Hepatocyte (in vitro differentiated cells): ENCODE measurements around the gene TAOK3. TPM values are rescaled to one million over a fixed set of nuclear protein-coding genes. Genes with fewer than 3 reads are reported as not detected.

ENCODE experiments used
- DNase-seq: peaks from one replicate; pipeline ENCODE4 v3.0.0-alpha.2; 2016; ENCODE audit warnings: low spot score
- H2AFZ ChIP-seq: fragments of 200-600 bp; sonication (generic); 2 replicates; pipeline ENCODE4 v1.6.0; 2016; ENCODE audit warnings: antibody characterized with exemption, mild to moderate bottlenecking
- H3K27ac ChIP-seq: fragments of 200-600 bp; sonication (generic); 2 replicates; pipeline ENCODE4 v1.5.1; 2016; ENCODE audit warnings: mild to moderate bottlenecking
- H3K27me3 ChIP-seq: fragments of 200-600 bp; sonication (generic); 2 replicates; pipeline ENCODE4 v1.6.1; 2016
- H3K36me3 ChIP-seq: fragments of 200-600 bp; sonication (generic); replicated peaks from 2 replicates; pipeline ENCODE4 v1.5.1; 2016; ENCODE audit warnings: low read depth; ENCODE audit not compliant: insufficient read depth
- H3K4me1 ChIP-seq: fragments of 200-600 bp; sonication (generic); 2 replicates; pipeline ENCODE4 v1.5.1; 2016; ENCODE audit warnings: mild to moderate bottlenecking, moderate library complexity; ENCODE audit not compliant: insufficient read depth
- H3K4me2 ChIP-seq: fragments of 200-600 bp; sonication (generic); 2 replicates; pipeline ENCODE4 v1.6.0; 2016
- H3K4me3 ChIP-seq: fragments of 200-600 bp; sonication (generic); 2 replicates; pipeline ENCODE4 v1.5.1; 2016; ENCODE audit warnings: mild to moderate bottlenecking
- H3K79me2 ChIP-seq: fragments of 200-600 bp; sonication (generic); 2 replicates; pipeline ENCODE4 v1.6.0; 2017; ENCODE audit warnings: mild to moderate bottlenecking
- H3K9me2 ChIP-seq: fragments of 200-600 bp; sonication (generic); replicated peaks from 2 replicates; pipeline ENCODE4 v1.6.0; 2017; ENCODE audit warnings: mild to moderate bottlenecking; ENCODE audit not compliant: insufficient read depth
- H3K9me3 ChIP-seq: fragments of 200-600 bp; sonication (generic); 2 replicates; pipeline ENCODE4 v1.5.1; 2016; ENCODE audit warnings: low read depth, mild to moderate bottlenecking
- H4K20me1 ChIP-seq: fragments of 200-600 bp; sonication (generic); 2 replicates; pipeline ENCODE4 v1.6.0; 2016; ENCODE audit warnings: mild to moderate bottlenecking; ENCODE audit not compliant: insufficient read depth, poor library complexity, severe bottlenecking
- CTCF ChIP-seq: fragments of 200-600 bp; sonication (generic); IDR thresholded peaks from 2 replicates; pipeline ENCODE4 v1.5.1; 2016; ENCODE audit warnings: antibody characterized with exemption, mild to moderate bottlenecking; ENCODE audit not compliant: poor library complexity
- EZH2 ChIP-seq: fragments of 200-600 bp; sonication (generic); IDR thresholded peaks from 2 replicates; pipeline ENCODE4 v1.6.1; 2016; ENCODE audit warnings: antibody characterized with exemption, mild to moderate bottlenecking, borderline replicate concordance
- EZH2phosphoT487 ChIP-seq: fragments of 200-600 bp; sonication (generic); IDR thresholded peaks from one replicate; pipeline ENCODE4 v1.6.1; 2018; ENCODE audit warnings: antibody characterized with exemption, mild to moderate bottlenecking, low read depth, moderate library complexity; ENCODE audit not compliant: unreplicated experiment, severe bottlenecking
- WGBS: methylation state at CpG from one replicate; pipeline ENCODE4 v1.1.6; 2016; ENCODE audit warnings: low lambda C conversion rate; ENCODE audit errors: missing lambda C conversion rate; 5-methylcytosine and 5-hydroxymethylcytosine counted together
- polyA plus RNA-seq: library from polyadenylated mRNA; unstranded; fragments of >200 nt; fragmentation: Nextera tagmentation; extraction: Ambion mirVana; gene quantifications from 2 replicates; pipeline ENCODE4 v1.2.1, GENCODE V29; 2016
- total RNA-seq: library from RNA; depleted of rRNA; stranded (reverse); fragments of >200 nt; gene quantifications from 2 replicates; pipeline ENCODE4 v1.2.3, GENCODE V29; 2014

TAOK3 gene
- total and polyA plus RNA-seq, 2 experiments from 2014 or later, result 19.1 to 28.7 TPM

- Histone ChIP-seq H3K4me3 (no peak overlapping the region), H3K36me3 (no peaks in the 10 kb centered on the region), H3K9me2 (no peaks in the 10 kb centered on the region), H2AFZ (no peak overlapping the region), H3K27ac (no peak overlapping the region), H4K20me1 (no peaks in the 10 kb centered on the region), H3K9me3 (no peaks in the 10 kb centered on the region), H3K27me3 (no peaks in the 10 kb centered on the region), H3K4me1 (peaks cover 4% of the 10 kb centered on the region), H3K79me2 (no peaks in the 10 kb centered on the region), H3K4me2 (no peak overlapping the region)
- TF ChIP-seq EZH2phosphoT487, result no peak
- TF ChIP-seq CTCF, result no peak
- no peak for TF ChIP-seq EZH2
- WGBS, result 98% methylated on average over 6 of the region's 6 CpGs
- no peak for DNase-seq
Measured at GRCh38 chr12:118122264-118122663, 250.4 kb downstream of the TAOK3 start.

GRCh38 chr12:118120579-118121363 is 251.9 kb downstream of the TAOK3 start:
- Histone ChIP-seq H3K27ac (peak overlapping the region; percentile 78), H3K36me3 (no peaks in the 10 kb centered on the region), H3K9me2 (no peaks in the 10 kb centered on the region), H3K79me2 (no peaks in the 10 kb centered on the region), H3K4me2 (no peak overlapping the region), H2AFZ (peak overlapping the region; percentile 49), H3K4me3 (no peak overlapping the region), H3K9me3 (no peaks in the 10 kb centered on the region), H4K20me1 (no peaks in the 10 kb centered on the region), H3K27me3 (no peaks in the 10 kb centered on the region), H3K4me1 (peaks cover 4% of the 10 kb centered on the region)
- 31% methylated on average over 8 of the region's 8 CpGs for WGBS
- TF ChIP-seq EZH2phosphoT487 (no peak), CTCF (peak; percentile 75), EZH2 (no peak)
- peak; percentile 84 for DNase-seq

GRCh38 chr12:118119449-118119879 is 253.2 kb downstream of the TAOK3 start:
- H3K9me3 ChIP-seq, result no peaks in the 10 kb centered on the region
- H2AFZ ChIP-seq, result no peak overlapping the region
- H4K20me1 ChIP-seq, result no peaks in the 10 kb centered on the region
- no peak for DNase-seq
- WGBS, result 77% methylated on average over 10 of the region's 10 CpGs
- H3K4me2 ChIP-seq, result no peak overlapping the region
- no peak overlapping the region for H3K27ac ChIP-seq
- no peaks in the 10 kb centered on the region for H3K79me2 ChIP-seq
- H3K4me3 ChIP-seq, result no peak overlapping the region
- TF ChIP-seq CTCF (no peak), EZH2phosphoT487 (no peak), EZH2 (no peak)
- no peaks in the 10 kb centered on the region for H3K27me3 ChIP-seq
- peaks cover under 1% of the 10 kb centered on the region for H3K4me1 ChIP-seq
- H3K36me3 ChIP-seq, result no peaks in the 10 kb centered on the region
- no peaks in the 10 kb centered on the region for H3K9me2 ChIP-seq
